ENCODE results near the gene ATAD3C.
"Not testable (repeated sequence)": the region's sequence is repeated elsewhere in the genome, so short reads cannot be mapped to it uniquely, and the experiment has no call there.

ATAD3C gene

GRCh38 chr1:1417825-1418463 lies 31.5 kb upstream of the ATAD3C start:
- DNase-seq, result peak in 3 of 10 donors; percentile 47 to 67 (median 59)
- intact Hi-C loops (cut with DNase I), result not testable (repeated sequence)

GRCh38 chr1:1418464-1419362 lies 30.8 kb upstream of the ATAD3C start:
- DNase-seq, result peak in 3 of 10 donors; percentile 42 to 83 (median 54)
- intact Hi-C loops (cut with DNase I), result no loop called here

GRCh38 chr1:1419363-1419812 lies 30.1 kb upstream of the ATAD3C start:
- intact Hi-C loops (cut with DNase I), result no loop called here
- peak in 2 of 10 donors; percentile 70 to 87 for DNase-seq

- DNase-seq, result peak in 4 of 10 donors; percentile 62 to 93 (median 72)
- intact Hi-C loops (cut with DNase I), result no loop called here
Observed at GRCh38 chr1:1419813-1420653, 29.5 kb upstream of the ATAD3C start.

GRCh38 chr1:1420654-1421141 lies 28.8 kb upstream of the ATAD3C start:
- peak in 3 of 10 donors; percentile 67 to 72 (median 67) for DNase-seq
- intact Hi-C loops (cut with DNase I), result no loop called here

GRCh38 chr1:1421147-1421906 lies 28.2 kb upstream of the ATAD3C start, which contains the start of gene ANKRD65:
Gene ANKRD65, minus strand, starts transcription at chr1:1421276. Its CDS starts 271 bp downstream, at chr1:1421005.
- DNase-seq, result peak in 6 of 10 donors; percentile 56 to 92 (median 75)
- intact Hi-C loops (cut with DNase I), result no loop called here

GRCh38 chr1:1421907-1422464 lies 27.5 kb upstream of the ATAD3C start:
- intact Hi-C loops (cut with DNase I), result no loop called here
- DNase-seq, result peak in 3 of 10 donors; percentile 27 to 66 (median 36)

- peak in 4 of 10 donors; percentile 47 to 75 (median 64) for DNase-seq
- intact Hi-C loops (cut with DNase I), result no loop called here
Observed at GRCh38 chr1:1422465-1423244, 26.8 kb upstream of the ATAD3C start.

GRCh38 chr1:1423245-1423597 lies 26.3 kb upstream of the ATAD3C start:
- intact Hi-C loops (cut with DNase I), result no loop called here
- DNase-seq, result no peak

- intact Hi-C loops (cut with DNase I), result no loop called here
Observed at GRCh38 chr1:1424707-1425106, 24.8 kb upstream of the ATAD3C start.

GRCh38 chr1:1425426-1425752 lies 24.1 kb upstream of the ATAD3C start:
- intact Hi-C loops (cut with DNase I), result no loop called here
- no peak for DNase-seq

More at GRCh38 chr1:1424707-1425106, 24.8 kb upstream of the ATAD3C start:
- peak in 3 of 10 donors; percentile 48 to 74 (median 48) for DNase-seq

- DNase-seq, result peak in 9 of 10 donors; percentile 60 to 98 (median 82)
- intact Hi-C loops (cut with DNase I), result no loop called here
Observed at GRCh38 chr1:1425753-1426495, 23.6 kb upstream of the ATAD3C start.

GRCh38 chr1:1426496-1427105 lies 22.9 kb upstream of the ATAD3C start:
- DNase-seq, result peak in 8 of 10 donors; percentile 55 to 95 (median 72)
- intact Hi-C loops (cut with DNase I), result no loop called here

GRCh38 chr1:1427106-1427819 lies 22.2 kb upstream of the ATAD3C start:
- peak in 8 of 10 donors; percentile 43 to 92 (median 71) for DNase-seq

GRCh38 chr1:1427820-1428148 lies 21.7 kb upstream of the ATAD3C start:
- intact Hi-C loops (cut with DNase I), result no loop called here
- peak in 1 of 10 donors; percentile 39 for DNase-seq

More at GRCh38 chr1:1427106-1427819, 22.2 kb upstream of the ATAD3C start:
- intact Hi-C loops (cut with DNase I), result no loop called here

GRCh38 chr1:1428174-1428573 lies 21.3 kb upstream of the ATAD3C start:
- peak in 5 of 10 donors; percentile 18 to 88 (median 67) for DNase-seq
- intact Hi-C loops (cut with DNase I), result no loop called here

- intact Hi-C loops (cut with DNase I), result not testable (repeated sequence)
- peak in 2 of 10 donors; percentile 15 for DNase-seq
Observed at GRCh38 chr1:1428967-1429366, 20.5 kb upstream of the ATAD3C start.
